GM15510 (cell line): ENCODE results near the gene TTC34.

Experiments used
- POLR2A ChIP-seq: IDR thresholded peaks from 3 replicates; pipeline ENCODE4 v1.6.1; 2011; ENCODE audit warnings: borderline replicate concordance; ENCODE audit not compliant: insufficient read length; ENCODE audit errors: extremely low read depth

The TTC34 gene, protein sequence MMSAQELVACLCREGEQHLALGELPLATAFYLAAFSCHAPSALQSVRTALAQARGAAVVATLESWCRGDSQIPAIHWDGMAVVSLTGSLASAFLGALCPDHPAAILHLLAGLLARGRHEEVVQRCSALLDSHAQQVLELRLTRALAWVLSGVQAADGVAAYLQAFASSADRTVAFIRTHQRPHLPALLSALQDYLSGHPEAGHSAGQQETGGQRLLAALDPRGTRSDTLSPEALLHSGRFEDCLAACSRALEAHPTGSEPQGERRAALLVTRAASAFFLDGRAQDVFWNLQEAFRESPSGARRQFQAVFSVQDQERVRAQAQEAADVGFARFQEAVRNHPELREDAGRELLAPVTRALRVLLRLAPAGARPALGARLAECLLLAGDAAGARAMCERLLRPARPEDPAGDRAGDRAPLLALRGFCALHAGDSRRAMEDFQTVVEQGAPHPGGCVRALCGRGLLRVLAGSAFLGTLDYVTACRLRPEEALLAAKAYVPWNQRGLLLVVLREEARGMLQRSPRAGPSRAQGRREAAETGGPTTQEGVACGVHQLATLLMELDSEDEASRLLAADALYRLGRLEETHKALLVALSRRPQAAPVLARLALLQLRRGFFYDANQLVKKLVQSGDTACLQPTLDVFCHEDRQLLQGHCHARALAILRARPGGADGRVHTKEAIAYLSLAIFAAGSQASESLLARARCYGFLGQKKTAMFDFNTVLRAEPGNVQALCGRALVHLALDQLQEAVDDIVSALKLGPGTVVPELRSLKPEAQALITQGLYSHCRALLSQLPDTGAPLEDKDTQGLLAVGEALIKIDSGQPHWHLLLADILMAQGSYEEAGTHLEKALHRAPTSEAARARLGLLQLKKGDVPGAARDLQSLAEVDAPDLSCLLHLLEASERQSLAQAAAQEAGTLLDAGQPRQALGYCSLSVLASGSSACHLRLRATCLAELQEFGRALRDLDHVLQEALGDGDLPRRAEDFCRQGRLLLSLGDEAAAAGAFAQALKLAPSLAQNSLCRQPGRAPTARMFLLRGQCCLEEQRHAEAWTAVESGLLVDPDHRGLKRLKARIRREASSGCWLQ

DNA sequence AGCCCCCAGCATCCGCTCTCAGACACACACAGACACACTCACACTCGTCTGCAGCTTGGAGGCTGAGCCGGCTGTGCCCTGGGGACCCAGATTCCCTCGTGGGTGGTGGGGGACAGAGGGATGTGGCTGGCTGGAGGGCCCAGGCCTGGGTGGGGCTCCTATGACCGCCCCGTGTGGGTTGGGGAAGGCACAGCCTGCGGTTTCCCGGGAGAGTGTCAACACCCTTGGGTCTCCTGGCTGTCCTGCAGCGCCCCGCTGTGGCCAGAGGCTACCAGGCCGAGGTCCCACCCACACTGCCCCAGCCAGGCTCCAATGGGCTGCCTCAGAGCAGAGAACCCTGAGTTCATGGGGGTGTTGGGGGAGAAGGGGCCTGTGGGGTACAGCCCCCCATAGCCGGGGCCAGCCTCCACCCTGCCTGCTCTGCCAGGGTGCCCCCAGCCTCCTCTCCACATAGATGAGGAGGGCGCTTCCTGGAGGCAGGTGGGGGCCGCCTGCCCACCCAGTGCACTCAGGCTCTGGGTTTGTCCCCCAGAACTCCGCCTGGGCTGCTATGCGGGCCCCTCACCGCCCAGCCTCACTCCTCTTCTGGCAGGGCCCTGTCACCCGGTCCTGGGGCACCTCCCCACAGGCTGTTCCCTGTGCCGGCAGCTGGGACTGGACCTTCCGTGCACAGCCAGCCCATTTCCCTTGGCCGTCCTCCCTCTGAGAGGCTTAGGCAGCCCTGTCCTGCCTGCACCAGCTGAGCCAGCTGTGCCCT is at the start of gene TTC34:
Gene TTC34 (minus strand): TSS at position 159 of the 757 bp plus-strand sequence. CDS start 866 bp downstream, outside the sequence.
- TF ChIP-seq POLR2A: no peak

DNA sequence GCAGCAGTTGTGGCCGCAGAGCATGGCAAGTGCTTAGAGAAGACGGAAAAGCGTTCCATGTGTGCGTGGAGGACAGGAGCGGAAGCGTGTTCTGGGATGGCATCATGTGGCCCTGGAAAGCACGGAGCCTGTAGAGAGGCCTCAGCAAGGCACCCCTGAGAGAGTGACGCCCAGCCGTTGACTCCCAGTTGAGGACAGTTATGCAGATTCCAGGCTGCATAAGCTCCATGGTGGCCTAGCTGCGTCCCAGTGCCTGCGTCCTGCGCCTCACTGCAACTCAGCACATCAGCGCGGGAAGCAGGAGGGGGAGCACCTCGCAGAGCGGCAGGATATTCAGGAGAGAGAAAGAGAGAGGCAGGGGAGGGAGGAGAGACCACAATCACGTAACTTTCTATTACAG is 49.0 kb upstream of the TTC34 start:
- no peak for TF ChIP-seq POLR2A

DNA sequence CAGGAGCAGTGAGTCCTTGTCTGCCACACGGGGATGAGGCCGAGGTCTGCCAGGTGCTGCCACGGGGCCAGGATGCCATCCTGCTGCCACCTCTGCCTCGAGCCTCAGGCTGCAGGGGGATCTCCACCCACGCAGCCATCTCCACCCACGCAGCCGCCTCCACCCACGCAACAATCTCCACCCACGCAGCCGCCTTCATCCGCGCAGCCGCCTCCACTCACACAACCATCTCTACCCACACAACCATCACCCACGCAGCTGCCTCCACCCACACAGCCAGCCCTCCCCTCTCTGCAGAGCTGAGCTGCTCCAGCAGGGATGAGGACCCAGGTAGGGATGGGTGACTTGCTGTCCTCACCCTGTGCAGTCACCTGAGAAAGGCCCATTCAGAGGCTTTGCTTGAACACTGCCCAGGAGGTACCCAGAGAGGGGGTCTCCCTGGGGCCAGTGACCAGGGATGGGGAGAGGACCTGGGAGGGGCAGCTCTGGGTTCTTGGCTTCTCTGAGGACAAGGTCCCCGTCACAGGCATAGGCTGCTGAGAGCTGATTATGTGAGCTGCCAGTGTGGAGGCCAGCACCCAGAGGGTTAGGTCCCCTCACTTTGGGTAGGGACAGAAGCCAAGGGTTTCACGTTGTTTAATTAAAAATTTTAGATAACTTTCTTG is 46.6 kb upstream of the TTC34 start:
- no peak for TF ChIP-seq POLR2A

DNA sequence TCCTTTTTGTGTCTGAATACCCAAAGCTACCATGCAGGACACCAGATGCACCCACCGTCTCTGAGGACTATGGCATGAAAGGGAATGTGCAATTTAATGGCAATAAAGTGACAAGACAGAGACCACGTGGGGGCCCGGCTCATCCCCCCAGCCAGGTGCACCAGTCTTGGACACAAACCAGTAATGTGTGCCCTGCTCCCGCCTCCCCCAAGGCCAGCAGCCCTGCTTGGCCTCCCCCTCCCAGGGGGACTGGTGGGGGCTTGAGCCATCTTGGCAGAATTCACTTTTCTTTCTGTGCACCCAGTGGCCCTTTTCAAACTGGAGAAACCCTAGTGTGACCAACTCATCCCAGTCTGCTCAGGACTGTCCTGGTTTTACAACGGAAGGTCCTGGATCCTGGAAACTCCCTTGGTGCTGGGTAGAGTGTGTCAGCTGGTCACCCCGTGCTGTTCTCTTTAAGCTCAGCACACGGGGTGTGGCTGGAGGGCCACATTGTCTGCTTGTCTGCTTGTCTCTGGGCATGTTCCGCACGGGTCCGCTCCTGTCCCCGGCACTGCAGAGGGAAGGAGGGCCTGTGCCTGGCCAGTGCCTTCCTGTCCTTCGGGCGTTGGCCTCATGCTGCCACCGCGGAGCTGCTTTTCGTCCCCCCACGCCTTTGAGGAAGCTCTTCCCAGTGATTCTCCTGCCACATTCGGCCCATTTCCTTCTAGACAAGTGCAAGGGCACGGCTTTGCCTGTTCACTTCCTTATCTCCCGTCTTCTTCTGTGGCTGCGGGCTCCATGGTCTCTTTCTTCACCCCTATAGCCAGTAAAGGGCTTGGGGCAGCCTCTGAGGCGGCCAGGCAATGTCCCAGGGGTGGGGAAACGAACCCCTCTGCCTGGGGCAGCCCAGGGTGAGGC is 45.8 kb upstream of the TTC34 start:
- no peak for TF ChIP-seq POLR2A

DNA sequence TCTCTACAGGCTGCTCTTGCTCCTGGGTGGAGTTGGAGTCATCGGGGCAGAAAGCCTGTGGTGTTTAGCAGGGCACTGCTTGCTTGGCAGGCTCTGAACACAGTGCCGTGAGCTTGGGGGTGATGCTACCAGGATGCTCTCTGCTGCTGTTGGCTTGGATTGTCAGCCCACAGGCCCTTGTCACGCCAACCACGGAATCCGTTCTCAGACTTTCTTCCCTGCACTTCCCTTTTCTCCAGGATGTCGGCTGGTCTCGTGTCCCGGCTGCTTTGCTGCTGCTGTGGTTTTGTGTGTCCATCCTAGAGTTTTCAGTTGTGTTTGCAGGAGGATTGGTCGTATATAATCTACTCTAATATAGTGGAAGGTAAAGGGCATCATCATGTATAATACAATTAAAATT is 44.4 kb upstream of the TTC34 start:
- TF ChIP-seq POLR2A: no peak

DNA sequence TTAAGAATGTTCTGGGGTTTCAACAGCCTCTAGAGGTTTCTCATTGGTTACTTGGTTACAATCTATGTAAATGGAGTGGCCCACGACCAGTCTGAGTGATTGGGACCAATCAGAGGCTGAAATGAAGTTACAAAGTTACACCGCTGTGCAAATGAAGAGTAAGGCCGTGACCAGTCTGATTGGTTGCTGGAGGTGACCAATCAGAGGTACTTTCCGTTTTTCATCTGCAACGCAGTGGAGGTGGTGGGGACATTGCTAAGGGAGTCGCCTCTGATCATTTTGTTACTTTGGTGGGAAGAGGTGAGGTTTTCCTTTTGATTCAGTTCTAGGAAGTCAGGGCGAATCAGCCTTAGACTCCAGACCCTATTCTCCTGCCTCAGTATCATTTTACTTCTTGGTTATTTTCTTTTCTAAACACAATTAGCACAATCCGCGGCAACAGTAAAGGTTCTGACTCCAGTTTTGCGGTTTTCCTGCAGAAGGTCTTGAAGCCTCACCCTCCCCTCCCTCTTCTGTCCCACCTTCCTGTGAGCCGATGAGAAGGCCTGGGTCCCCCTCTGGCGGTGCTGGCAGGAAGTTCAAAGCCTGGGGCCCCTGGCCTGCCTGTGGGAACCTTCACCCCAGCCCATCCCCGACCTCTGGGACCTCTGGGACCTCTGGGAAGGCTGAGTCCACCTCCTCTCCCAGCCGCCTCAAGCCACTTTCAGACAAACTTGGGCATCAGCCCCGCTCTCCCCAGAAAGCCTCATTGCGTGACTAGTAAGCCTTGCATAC is 38.7 kb upstream of the TTC34 start:
- no peak for TF ChIP-seq POLR2A

DNA sequence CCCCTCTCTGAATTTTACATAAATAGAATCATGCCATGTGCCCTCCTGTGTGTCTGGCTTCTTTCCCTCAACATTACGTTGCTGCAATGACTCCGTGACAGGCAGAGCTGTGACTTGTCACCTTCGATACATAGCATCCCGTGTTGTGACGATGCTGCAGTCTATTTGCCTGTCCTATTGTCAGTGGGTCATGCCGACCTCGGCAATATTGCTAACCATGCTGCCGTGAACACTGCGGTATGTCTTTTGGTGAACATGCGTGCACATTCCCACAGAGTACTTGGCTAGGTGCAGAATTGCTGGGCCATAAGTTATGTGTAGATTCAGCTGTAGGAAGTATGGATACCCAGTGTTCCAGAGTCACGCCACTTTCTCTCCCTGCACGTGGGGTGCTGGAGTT is 36.3 kb upstream of the TTC34 start:
- TF ChIP-seq POLR2A: no peak

DNA sequence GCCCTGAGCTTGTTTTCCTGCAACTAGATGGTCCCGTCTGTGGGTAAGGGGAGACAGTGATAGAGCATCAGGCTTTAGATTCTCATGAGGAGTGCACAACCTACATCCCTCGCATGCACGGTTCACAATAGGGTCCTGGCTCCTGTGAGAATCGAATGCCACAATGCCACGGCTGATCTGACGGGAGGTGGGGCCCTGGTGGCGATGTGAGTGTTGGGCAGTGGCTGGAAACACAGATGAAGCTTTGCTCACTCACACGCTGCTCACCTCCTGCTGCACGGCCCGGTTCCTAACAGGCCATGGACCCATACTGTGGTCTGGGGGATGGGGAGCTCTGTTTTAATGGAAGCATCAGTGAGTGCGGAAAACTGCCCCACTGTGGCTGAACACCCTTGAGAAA is 35.8 kb upstream of the TTC34 start:
- no peak for TF ChIP-seq POLR2A

DNA sequence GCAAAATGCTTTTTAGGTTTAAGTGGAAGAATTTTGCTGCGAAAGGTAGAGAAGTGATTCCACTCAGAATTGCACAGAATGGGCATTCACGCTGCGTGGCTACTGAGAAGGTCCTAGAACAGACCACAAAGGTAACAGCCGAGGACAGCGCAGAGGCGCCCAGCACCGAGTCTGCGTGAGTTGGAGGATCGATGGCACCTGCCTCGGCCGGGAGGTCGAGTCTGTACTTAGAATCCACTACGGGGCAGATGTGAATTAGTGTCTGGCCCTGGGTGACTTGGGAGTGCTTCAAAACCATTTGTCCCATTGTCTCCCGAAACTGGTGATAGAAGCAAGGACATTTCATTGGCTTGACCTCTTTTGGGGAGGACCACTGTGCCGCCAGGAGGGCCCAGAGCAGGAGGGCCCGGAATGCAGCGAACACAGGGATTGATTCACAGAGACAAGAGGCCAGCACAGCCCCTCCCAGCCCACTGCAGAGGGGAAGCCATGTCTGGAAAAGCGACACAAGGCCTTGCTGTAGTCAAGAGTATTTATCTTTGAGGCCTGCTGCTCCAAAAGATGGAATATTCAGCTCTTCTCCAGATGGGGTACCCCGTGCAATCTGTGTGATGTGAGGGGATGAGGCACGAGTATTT is 35.0 kb upstream of the TTC34 start:
- no peak for TF ChIP-seq POLR2A

DNA sequence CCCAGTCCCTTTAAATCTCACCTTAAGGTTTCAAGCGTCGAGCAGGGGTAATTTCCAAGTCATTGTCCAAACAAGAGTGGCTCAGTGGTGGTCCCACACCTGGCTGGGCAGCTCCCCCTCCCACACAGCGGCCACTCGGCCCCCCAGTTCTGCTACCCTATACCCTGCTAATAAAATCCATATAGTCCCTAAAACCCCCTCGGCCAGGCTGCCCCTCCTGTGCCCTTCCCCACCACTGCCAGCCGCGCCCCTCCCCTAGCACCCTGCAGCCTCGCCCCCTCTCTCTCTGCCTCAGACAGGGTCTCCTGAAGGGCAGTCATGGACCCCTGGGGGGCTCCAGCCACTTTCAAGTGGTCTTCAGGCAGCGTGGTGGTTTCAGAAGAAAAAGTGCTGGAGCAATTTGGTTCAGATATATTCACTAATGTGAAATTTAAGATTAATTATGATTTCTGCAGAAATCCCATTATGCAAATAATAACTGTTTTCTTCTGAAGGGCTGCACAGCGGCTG is 34.2 kb upstream of the TTC34 start:
- no peak for TF ChIP-seq POLR2A

DNA sequence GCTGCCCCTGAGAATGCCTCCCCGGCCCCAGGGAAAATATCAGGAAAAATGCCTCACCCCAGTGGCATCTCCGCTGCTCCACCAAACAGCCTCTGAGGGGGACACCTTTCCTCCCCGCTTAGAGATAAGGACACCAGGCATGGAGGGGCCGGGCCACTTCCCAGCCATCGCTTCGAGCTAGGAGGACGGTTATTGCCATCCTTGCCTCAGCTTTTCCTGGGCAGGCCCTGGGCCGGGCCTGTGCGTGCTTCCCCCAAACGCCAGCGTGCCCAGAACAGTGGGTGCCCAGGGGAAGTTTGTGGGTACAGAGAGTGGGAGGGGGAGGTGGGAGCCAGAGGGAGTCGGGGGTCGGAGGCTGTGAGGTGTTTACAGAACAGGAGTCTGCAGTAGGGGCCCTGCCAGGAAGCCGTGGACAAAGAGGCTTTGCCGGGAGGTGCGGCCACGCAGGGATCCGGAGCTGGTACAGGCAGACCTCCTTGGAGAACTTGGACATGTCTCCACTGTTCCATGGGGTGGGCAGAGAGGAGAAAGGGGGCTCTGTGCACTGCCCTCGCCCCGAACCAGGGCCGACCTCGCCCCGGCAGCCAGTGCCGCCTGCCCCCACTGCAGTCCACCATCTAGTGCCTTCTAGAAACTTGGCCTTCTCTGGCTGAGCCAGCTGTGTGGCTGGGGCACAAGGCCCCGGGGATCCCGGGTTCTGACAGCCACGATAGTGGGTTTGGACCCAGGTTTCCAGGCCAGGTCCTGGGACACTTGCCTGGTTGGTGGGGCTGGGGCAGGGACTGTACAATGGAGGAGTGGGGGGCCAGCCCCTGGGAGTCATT is 33.5 kb upstream of the TTC34 start:
- no peak for TF ChIP-seq POLR2A
